Middle frontal gyrus (tissue), 1 donor: ENCODE measurements around the gene LARGE2.

Experiments
- DNase-seq: peaks from one replicate; pipeline ENCODE4 v3.0.0-alpha.2; 2015; ENCODE audit warnings: low spot score; ENCODE audit errors: extremely low spot score

LARGE2 gene

GRCh38 chr11:45922425-45923082, at the start of gene LARGE2:
Gene LARGE2, plus strand, starts transcription at chr11:45922656. Its CDS starts 227 bp downstream, at chr11:45922883.
- DNase-seq: no peak

- DNase-seq: no peak
These were observed 46.1 kb upstream of the LARGE2 start for GRCh38 chr11:45876401-45876800.

GRCh38 chr11:45877221-45877620, 45.2 kb upstream of the LARGE2 start:
- no peak for DNase-seq

DNA sequence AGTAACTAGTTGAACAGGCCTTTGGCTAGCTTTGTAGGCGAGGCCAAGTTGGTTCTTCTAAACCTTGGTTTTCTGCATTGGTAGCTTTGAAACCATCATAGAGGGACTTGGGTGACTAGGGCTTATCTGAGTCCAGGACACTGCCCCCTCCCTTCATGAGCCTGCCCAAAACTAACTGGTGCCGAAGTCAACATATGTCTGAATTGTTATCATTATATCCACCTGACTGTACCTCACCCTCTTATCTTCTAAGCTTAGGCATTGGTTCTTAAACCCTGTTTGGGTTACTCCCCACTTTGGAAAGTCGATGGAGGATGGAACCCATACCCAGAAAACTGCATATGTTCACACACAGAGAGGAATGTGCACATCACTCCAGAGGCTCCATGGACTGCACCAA, 44.6 kb upstream of the LARGE2 start:
- no peak for DNase-seq

DNA sequence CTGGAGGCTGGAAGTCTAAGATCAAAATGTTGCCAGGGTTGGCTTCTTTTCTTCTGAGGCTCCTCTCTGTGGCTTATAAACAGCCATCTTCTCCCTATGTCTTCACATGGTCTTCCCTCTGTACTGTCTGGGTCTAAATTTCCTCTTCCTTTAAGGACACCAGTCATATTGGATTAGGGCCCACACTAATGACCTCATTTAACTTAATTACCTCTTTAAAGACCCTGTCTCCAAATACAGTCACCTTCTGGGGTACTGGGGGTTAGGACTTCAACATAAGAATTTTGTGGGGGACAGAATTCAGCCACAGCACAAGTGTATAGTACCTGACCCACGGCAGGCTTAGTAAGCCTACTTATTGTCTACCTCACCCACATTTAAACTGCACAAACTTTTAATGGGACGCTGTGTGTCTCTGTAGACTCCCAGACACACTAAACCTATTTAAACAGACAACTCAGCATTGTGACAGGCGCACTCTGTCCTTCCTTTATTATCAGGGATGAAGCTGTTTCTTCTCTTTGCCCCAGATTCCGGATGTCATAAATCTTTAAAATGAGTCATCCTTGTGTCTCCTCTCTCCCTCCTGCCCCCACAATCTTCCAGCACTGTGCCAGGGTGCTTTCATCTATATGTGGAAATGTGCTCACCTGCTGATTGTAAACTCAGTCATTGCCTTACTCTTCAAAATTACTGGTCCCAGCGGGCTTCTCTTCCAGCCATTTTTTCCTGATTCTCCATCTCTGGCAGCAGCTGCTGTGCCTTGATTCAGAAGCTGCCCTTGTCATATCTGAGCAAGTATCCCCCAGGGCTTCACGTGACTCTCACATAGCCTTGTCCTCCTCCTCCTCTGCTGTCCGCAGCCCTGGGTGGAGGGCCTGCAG, 42.4 kb upstream of the LARGE2 start:
- no peak for DNase-seq

- DNase-seq: no peak
These were observed 41.5 kb upstream of the LARGE2 start for GRCh38 chr11:45880772-45881570.

DNA sequence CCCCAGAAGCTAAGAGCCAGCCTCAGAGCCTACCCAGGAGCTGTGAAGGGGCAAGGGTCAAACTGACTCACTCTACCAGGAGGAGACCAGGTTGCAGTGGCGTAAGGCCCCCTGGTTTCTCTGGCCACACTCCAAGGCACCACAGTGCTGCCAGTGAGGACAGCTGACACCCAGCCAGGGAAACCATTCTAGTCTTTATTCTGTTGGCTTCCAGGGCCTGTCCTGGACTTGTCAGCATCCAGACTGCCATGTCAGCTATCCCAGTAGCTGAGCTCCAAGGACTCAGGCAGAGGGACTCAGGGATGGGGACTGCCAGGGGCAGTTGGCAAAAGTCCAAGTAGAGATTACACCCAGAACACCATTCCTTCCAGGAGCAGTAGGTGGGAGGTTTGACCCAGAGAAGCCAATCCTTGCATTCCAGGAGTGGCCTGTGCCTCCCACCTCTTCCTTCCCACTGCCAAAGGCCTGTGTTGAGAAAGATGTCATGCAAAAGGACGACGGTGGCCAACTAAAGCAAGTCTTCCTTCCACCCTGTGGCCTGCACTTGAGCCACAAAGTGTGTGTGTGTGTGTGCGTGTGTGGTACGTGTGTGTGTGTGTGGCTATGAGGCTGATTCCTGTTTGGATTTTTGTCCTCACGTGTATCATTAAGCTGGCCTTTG, 40.6 kb upstream of the LARGE2 start:
- no peak for DNase-seq

GRCh38 chr11:45884596-45885185, 37.8 kb upstream of the LARGE2 start:
- no peak for DNase-seq

DNA sequence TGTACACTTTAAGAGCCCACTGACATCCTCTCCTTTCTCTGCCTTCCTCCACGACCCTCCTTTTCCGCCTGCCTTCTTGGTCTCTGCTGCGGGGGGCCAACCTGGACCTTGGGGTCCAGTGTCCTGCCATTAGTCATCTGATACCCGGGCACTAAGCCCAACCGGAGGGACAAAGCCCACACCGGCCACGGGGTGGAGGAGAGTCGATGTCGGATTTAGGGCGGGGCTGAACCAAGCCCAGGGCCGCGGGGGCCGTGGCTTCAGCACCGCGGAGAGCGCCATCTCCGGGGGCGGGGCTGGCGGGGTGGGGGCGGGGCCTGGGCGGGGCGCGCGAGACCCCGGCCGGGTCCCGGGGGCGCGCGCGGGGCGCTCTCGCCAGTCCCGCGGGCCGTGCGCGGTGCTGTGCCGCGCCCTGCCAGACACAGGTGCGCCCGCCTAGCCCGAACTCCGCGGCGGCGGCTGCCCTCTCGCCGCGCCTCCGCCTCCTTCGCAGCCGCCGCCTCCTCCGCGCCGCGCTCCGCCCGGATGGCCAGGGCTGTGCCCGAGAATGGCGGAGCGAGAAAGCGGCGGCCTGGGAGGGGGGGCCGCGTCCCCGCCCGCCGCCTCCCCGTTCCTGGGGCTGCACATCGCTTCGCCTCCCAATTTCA, 37.1 kb upstream of the LARGE2 start, which contains the start of gene MAPK8IP1:
MAPK8IP1 (plus strand) TSS at position 378 of the 647 bp plus-strand sequence; CDS start at position 548, 170 bp downstream.
- DNase-seq: no peak

DNA sequence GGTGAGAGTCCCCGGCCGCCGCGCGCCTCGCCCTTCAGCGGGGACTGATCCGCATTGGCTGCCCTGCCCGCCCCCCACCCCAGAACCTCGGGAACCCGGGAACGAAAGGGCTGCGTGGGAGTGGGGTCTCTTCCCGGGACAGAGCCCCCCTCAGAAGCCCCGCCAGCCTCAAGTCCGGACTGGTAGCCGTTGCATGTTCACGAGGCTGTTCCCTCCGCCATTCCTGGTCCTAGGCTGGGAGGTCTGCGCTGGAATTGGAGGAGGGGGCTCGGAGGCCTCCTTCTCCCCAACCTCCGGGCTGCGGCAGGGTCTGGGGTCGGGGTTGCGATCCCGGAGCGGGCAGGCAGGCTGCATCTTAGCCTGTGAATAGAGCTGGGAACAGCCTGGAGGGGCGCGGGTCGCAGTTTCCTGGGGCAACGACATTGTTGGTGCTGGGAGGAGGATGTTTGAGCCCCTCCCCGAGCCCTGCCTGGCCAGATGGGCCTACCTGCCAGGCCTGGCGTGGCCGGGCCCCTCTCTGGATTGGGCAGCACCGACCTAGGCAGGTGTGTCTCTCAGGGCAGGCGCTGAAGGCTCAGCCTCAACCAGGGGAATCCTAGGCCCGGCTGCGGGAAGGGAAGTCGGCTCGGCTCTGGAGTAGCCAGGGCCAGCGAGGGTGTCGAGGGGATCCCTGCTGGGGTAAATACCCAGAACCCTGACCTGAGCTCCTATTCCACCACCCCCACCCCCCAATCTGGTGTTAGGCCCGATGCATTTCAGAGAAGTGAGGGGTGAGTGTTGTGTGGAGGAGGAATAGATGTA, 36.3 kb upstream of the LARGE2 start:
- no peak for DNase-seq

DNA sequence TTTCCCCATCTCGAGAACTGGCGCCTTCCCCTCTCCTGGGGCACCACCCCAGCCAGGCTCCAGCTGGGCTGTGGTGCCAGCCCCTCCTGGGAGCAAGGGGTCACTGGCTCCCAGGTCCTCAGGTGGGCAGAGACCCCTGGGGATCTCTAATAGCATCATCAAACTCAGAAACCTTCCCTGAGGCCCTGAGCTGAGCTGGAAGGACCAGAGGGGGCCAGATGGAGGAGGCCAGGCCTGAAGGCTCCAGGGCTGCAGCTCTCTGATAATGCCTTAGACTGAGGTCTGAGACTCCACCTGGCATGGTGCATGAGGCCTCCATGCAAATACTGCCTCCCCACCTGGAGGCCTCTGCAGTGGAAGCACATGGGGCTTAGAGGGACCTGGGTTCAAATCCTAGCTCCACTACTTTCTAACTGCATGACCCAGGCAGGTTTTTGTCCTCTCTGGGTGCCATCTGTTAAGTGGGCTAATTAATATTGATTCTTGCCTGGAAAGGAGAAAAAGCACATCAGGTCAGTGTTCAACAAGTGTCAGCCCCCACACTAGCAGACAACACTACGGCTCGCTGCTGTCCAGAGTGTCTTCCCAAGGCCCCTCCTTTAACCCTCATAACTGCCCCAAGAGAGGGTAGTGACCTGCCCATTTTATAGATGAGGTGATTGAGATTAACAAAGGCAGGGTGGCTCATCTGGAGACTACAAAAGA, 35.5 kb upstream of the LARGE2 start:
- DNase-seq: no peak

- no peak for DNase-seq
These were observed 34.9 kb upstream of the LARGE2 start for GRCh38 chr11:45887587-45887986.

- no peak for DNase-seq
These were observed 32.9 kb upstream of the LARGE2 start for GRCh38 chr11:45889555-45889954.

DNA sequence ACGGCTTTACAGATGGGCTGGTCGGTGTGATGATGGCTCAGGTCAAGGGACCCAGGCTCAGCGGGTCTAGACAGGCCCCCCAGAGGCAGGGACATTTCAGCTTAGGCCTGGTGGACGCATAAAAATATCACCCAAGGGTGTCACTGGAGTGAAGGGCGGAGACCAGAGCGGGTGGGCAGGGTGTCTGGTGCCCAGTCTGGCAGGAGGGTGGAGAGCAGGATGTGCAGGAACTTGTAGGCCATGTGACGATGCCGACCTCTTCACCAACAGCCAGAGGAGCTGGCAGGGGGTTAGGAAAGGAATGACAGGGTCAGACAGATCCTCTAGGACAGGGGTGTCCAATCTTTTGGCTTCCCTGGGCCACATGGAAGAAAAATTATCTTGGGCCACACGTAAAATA, 32.5 kb upstream of the LARGE2 start:
- DNase-seq: no peak

- no peak for DNase-seq
These were observed 31.4 kb upstream of the LARGE2 start for GRCh38 chr11:45890886-45891550.

GRCh38 chr11:45892856-45893255, 29.6 kb upstream of the LARGE2 start:
- DNase-seq: no peak

DNA sequence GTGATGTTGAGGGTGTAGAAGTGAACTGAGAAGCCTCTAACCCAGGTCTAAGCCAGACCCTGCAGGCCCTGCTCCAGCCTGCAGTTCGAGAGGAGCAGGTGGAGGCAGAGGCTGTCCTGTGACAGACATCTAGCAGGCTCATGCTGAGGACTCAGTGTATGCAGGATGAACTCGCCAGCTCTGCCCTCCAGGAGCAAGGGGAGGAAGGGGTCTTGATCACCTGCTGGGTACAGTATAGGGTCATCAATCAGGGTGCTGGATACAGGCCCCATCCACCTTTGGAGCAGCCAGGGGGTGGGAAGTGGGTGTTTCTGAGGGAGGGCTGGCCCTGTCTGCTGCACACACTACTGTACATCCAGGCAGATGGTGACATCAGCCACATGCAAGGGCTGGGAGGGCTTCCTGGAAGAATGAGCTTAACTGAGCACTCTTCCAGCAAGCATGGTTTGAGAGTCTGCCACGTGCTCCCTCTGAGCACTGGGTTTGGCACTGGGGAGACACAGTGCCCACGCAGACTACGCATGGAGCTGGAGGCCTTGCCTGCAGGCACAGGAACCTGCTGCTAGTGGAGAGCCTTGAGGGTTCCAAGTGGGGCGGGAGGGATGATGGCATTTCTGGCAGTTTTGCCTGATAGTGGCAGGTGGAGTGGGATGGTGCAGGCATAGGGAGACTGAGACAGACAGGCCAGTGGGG, 27.8 kb upstream of the LARGE2 start:
- DNase-seq: no peak
